Measurements from ENCODE around the gene STAG1.
"Not testable (repeated sequence)": the region's sequence is repeated elsewhere in the genome, so short reads cannot be mapped to it uniquely, and the experiment has no call there.

STAG1 gene

GRCh38 chr3:136741063-136741462 is 11.1 kb downstream of the STAG1 start:
- no peak for DNase-seq

GRCh38 chr3:136740351-136740958 is 11.7 kb downstream of the STAG1 start:
- no peak for DNase-seq

- not testable (repeated sequence) for DNase-seq
These were observed 15.2 kb downstream of the STAG1 start for GRCh38 chr3:136736950-136737349.

- DNase-seq, result no peak
These were observed 17.1 kb downstream of the STAG1 start for GRCh38 chr3:136735103-136735502.

- no peak for DNase-seq
These were observed 17.7 kb downstream of the STAG1 start for GRCh38 chr3:136734382-136735070.

- no peak for DNase-seq
These were observed 18.8 kb downstream of the STAG1 start for GRCh38 chr3:136733317-136733833.

- DNase-seq, result no peak
These were observed 20.8 kb downstream of the STAG1 start for GRCh38 chr3:136731274-136731884.

GRCh38 chr3:136730595-136731273 is 21.4 kb downstream of the STAG1 start:
- no peak for DNase-seq

- DNase-seq, result no peak
These were observed 23.3 kb downstream of the STAG1 start for GRCh38 chr3:136728918-136729317.

GRCh38 chr3:136728473-136728872 is 23.7 kb downstream of the STAG1 start:
- DNase-seq, result no peak

- no peak for DNase-seq
These were observed 26.7 kb downstream of the STAG1 start for GRCh38 chr3:136725468-136725867.

- not testable (repeated sequence) for DNase-seq
These were observed 29.3 kb downstream of the STAG1 start for GRCh38 chr3:136722916-136723315.

- DNase-seq, result not testable (repeated sequence)
These were observed 29.8 kb downstream of the STAG1 start for GRCh38 chr3:136722399-136722798.

- no peak for DNase-seq
These were observed 32.1 kb downstream of the STAG1 start for GRCh38 chr3:136720091-136720490.

- no peak for DNase-seq
These were observed 35.5 kb downstream of the STAG1 start for GRCh38 chr3:136716629-136717028.

- no peak for DNase-seq
These were observed 38.2 kb downstream of the STAG1 start for GRCh38 chr3:136714020-136714419.

- no peak for DNase-seq
These were observed 39.2 kb downstream of the STAG1 start for GRCh38 chr3:136712941-136713340.

GRCh38 chr3:136711888-136712287 is 40.3 kb downstream of the STAG1 start:
- not testable (repeated sequence) for DNase-seq

- no peak for DNase-seq
These were observed 40.9 kb downstream of the STAG1 start for GRCh38 chr3:136711277-136711676.

- DNase-seq, result not testable (repeated sequence)
These were observed 42.4 kb downstream of the STAG1 start for GRCh38 chr3:136709775-136710174.

- DNase-seq, result no peak
These were observed 43.7 kb downstream of the STAG1 start for GRCh38 chr3:136708333-136708985.

GRCh38 chr3:136703429-136703828 is 48.7 kb downstream of the STAG1 start:
- DNase-seq, result no peak

- DNase-seq, result no peak
These were observed 52.8 kb downstream of the STAG1 start for GRCh38 chr3:136699271-136699828.
